Glomerular visceral epithelial cell (primary cell): ENCODE results near the gene GMCL2.
A peak's percentile ranks its signal among the peaks of the same experiment; 100 is the strongest.

Source experiments
- DNase-seq: peaks from one replicate; pipeline ENCODE4 v3.0.0-alpha.2; 2016; ENCODE audit errors: extremely low spot score

Gene GMCL2

GRCh38 chr5:178182158-178182876 is 4.9 kb downstream of the GMCL2 start:
- no peak for DNase-seq

GRCh38 chr5:178180141-178180863 is 6.9 kb downstream of the GMCL2 start:
- DNase-seq, result no peak

GRCh38 chr5:178177569-178177968 is 9.6 kb downstream of the GMCL2 start:
- DNase-seq, result no peak

GRCh38 chr5:178176791-178177190 is 10.4 kb downstream of the GMCL2 start:
- DNase-seq, result no peak

- DNase-seq, result no peak
These were observed 12.7 kb downstream of the GMCL2 start for GRCh38 chr5:178174456-178174855.

- no peak for DNase-seq
These were observed 16.7 kb downstream of the GMCL2 start for GRCh38 chr5:178170455-178170854.

- no peak for DNase-seq
These were observed 21.6 kb downstream of the GMCL2 start for GRCh38 chr5:178165581-178165980.

GRCh38 chr5:178163772-178164735 is 23.1 kb downstream of the GMCL2 start:
- DNase-seq, result peak; percentile 87

- no peak for DNase-seq
These were observed 24.7 kb downstream of the GMCL2 start for GRCh38 chr5:178162481-178162880.

GRCh38 chr5:178160176-178160575 is 27.0 kb downstream of the GMCL2 start:
- DNase-seq, result no peak

- DNase-seq, result peak; percentile 33
These were observed 32.1 kb downstream of the GMCL2 start for GRCh38 chr5:178155065-178155464.

- DNase-seq, result peak; percentile 99
These were observed 33.4 kb downstream of the GMCL2 start, which contains the start of gene NHP2 for GRCh38 chr5:178153530-178154340. Gene NHP2 (minus strand): TSS chr5:178153885. CDS start chr5:178153817, 68 bp downstream.

GRCh38 chr5:178152491-178153444 is 34.4 kb downstream of the GMCL2 start:
- DNase-seq, result no peak

- no peak for DNase-seq
These were observed 36.0 kb downstream of the GMCL2 start for GRCh38 chr5:178150977-178151734.

GRCh38 chr5:178149199-178149932 is 37.8 kb downstream of the GMCL2 start:
- no peak for DNase-seq

- no peak for DNase-seq
These were observed 39.8 kb downstream of the GMCL2 start for GRCh38 chr5:178147406-178147805.

GRCh38 chr5:178145965-178146820 is 41.0 kb downstream of the GMCL2 start:
- peak; percentile 67 for DNase-seq

- no peak for DNase-seq
These were observed 43.3 kb downstream of the GMCL2 start for GRCh38 chr5:178143901-178144300.
